Fibroblast of lung (primary cell): ENCODE results near the gene POLR2L.

Experiments used
- CTCF ChIP-seq, 2 donors: IDR thresholded peaks in 1 of 2; conservative IDR thresholded peaks in 1 of 2; 1 replicate in 1 of 2; 2 replicates in 1 of 2; pipeline ENCODE4 v1.5.1; 2011 to 2012; ENCODE audit warnings: low read length in 2 of 2, control low read depth in 1 of 2, inconsistent platforms in 1 of 2, low read depth in 1 of 2, mild to moderate bottlenecking in 1 of 2
- EZH2 ChIP-seq: IDR thresholded peaks from 2 replicates; pipeline ENCODE4 v1.5.1; 2012; ENCODE audit warnings: low read length, control low read depth, mild to moderate bottlenecking; ENCODE audit errors: missing control alignments

DNA sequence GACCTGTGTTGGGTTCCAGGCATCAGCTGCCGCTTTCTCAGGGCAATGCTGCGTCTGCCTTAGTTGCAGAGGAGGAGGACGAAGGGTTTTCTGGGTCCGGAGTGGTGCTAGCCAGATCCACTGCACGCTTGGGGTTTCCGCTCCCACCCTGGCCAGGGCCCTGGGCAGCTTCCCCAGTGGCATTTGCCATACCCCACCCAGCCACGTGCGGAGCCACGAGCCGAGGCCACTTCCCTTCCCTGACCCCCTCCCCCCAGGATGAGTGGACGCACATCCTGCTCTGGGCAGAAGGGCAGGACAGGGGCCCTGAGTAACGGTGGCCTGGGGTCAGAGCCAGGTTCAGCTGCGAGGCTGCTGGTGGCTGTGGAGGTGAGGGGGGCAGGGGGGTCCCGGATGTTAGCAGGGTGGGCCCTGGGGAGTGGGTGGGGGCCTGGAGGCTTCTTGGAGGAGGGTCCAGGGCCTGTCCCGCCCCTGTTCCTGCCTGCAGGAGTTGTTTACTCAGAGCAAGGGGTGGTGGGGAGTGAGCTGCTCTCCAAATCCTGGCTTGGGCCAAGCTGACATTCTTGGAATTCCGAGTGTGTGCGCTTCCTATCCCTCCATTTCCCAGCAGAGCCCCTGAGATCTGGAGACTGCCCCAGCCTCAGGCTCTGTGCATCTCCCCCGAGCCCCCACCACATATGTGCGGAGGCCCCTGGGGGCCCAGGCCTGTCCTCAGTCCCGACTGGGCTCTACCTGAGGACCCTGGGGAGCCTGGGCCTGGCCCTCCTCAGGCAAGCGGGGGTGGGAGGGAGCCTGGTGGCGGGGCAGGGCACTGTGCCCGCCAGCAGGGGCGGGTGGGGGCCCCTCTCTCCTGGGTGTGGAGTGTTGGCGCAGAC is 1.7 kb upstream of the POLR2L start:
- no peak for TF ChIP-seq CTCF (conservative IDR thresholded peaks at IDR 0.05 in 1 of 2, IDR thresholded peaks at IDR 0.05 in 1 of 2; ENCODE audit: low read depth in 1 of 2, low read length in 2 of 2)
- no peak for TF ChIP-seq EZH2
